Measurements from ENCODE around the gene MX2.

The MX2 gene

GRCh38 chr21:41397471-41397891, 35.7 kb downstream of the MX2 start:
- no peaks in the 10 kb centered on the region for H3K36me3 ChIP-seq (replicated peaks; ENCODE audit: insufficient read depth, low read length)
- no peak overlapping the region for H3K4me3 ChIP-seq (ENCODE audit: low read length)
- H3K4me2 ChIP-seq (ENCODE audit: low read depth, low read length): no peak overlapping the region
- H3K27ac ChIP-seq (ENCODE audit: low read length): no peak overlapping the region
- no peak for DNase-seq
- H3K27me3 ChIP-seq (replicated peaks; ENCODE audit: insufficient read depth, low read length): no peaks in the 10 kb centered on the region
- no peak overlapping the region for H3K9ac ChIP-seq (ENCODE audit: low read length)
- no peaks in the 10 kb centered on the region for H3F3A ChIP-seq (ENCODE audit: insufficient read depth, low read length)
- TF ChIP-seq CTCF (IDR thresholded peaks at IDR 0.05; ENCODE audit: low read length) (no peak), EZH2 (optimal IDR thresholded peaks at IDR 0.05; ENCODE audit: low read depth, low read length) (no peak), EZH2phosphoT487 (IDR thresholded peaks at IDR 0.05; ENCODE audit: low read length) (no peak)
- H2AFZ ChIP-seq (ENCODE audit: low read length): no peak overlapping the region
- H3K4me1 ChIP-seq (ENCODE audit: low read length): no peaks in the 10 kb centered on the region
- H4K20me1 ChIP-seq (ENCODE audit: insufficient read depth, low read length): no peaks in the 10 kb centered on the region
- H3K9me3 ChIP-seq (replicated peaks; ENCODE audit: insufficient read depth, low read length): no peaks in the 10 kb centered on the region
- no peaks in the 10 kb centered on the region for H3K79me2 ChIP-seq (ENCODE audit: low read length)
- no peaks in the 10 kb centered on the region for H3K9me2 ChIP-seq (replicated peaks; ENCODE audit: insufficient read depth, low read length)

- Histone ChIP-seq H3K9ac (ENCODE audit: low read length) (no peak overlapping the region), H3K4me2 (ENCODE audit: low read depth, low read length) (no peak overlapping the region), H3F3A (ENCODE audit: insufficient read depth, low read length) (no peaks in the 10 kb centered on the region), H2AFZ (ENCODE audit: low read length) (no peak overlapping the region), H4K20me1 (ENCODE audit: insufficient read depth, low read length) (no peaks in the 10 kb centered on the region), H3K79me2 (ENCODE audit: low read length) (no peaks in the 10 kb centered on the region), H3K27me3 (replicated peaks; ENCODE audit: insufficient read depth, low read length) (no peaks in the 10 kb centered on the region), H3K27ac (ENCODE audit: low read length) (no peak overlapping the region), H3K36me3 (replicated peaks; ENCODE audit: insufficient read depth, low read length) (no peaks in the 10 kb centered on the region), H3K4me1 (ENCODE audit: low read length) (no peaks in the 10 kb centered on the region), H3K9me3 (replicated peaks; ENCODE audit: insufficient read depth, low read length) (no peaks in the 10 kb centered on the region), H3K9me2 (replicated peaks; ENCODE audit: insufficient read depth, low read length) (no peaks in the 10 kb centered on the region), H3K4me3 (ENCODE audit: low read length) (no peak overlapping the region)
- no peak for TF ChIP-seq EZH2phosphoT487 (IDR thresholded peaks at IDR 0.05; ENCODE audit: low read length)
- no peak for TF ChIP-seq CTCF (IDR thresholded peaks at IDR 0.05; ENCODE audit: low read length)
- no peak for TF ChIP-seq EZH2 (optimal IDR thresholded peaks at IDR 0.05; ENCODE audit: low read depth, low read length)
- DNase-seq: no peak
These were observed 36.4 kb downstream of the MX2 start for GRCh38 chr21:41398251-41398650.

GRCh38 chr21:41398831-41399230, 37.0 kb downstream of the MX2 start:
- no peak for TF ChIP-seq EZH2 (optimal IDR thresholded peaks at IDR 0.05; ENCODE audit: low read depth, low read length)
- TF ChIP-seq CTCF (IDR thresholded peaks at IDR 0.05; ENCODE audit: low read length): no peak
- TF ChIP-seq EZH2phosphoT487 (IDR thresholded peaks at IDR 0.05; ENCODE audit: low read length): no peak
- Histone ChIP-seq H3K36me3 (replicated peaks; ENCODE audit: insufficient read depth, low read length) (no peaks in the 10 kb centered on the region), H3K79me2 (ENCODE audit: low read length) (no peaks in the 10 kb centered on the region), H3K4me3 (ENCODE audit: low read length) (no peak overlapping the region), H3K9ac (ENCODE audit: low read length) (no peak overlapping the region), H3K4me2 (ENCODE audit: low read depth, low read length) (no peak overlapping the region), H3K9me2 (replicated peaks; ENCODE audit: insufficient read depth, low read length) (no peaks in the 10 kb centered on the region), H4K20me1 (ENCODE audit: insufficient read depth, low read length) (no peaks in the 10 kb centered on the region), H3K27me3 (replicated peaks; ENCODE audit: insufficient read depth, low read length) (no peaks in the 10 kb centered on the region), H3K4me1 (ENCODE audit: low read length) (no peaks in the 10 kb centered on the region), H3F3A (ENCODE audit: insufficient read depth, low read length) (no peaks in the 10 kb centered on the region), H3K27ac (ENCODE audit: low read length) (no peak overlapping the region), H3K9me3 (replicated peaks; ENCODE audit: insufficient read depth, low read length) (no peaks in the 10 kb centered on the region), H2AFZ (ENCODE audit: low read length) (no peak overlapping the region)
- no peak for DNase-seq

Measured in MM.1S (cell line).